GM12878 (cell line): ENCODE results near the gene FMN2. TPM values are rescaled to one million over a fixed set of nuclear protein-coding genes. Genes with fewer than 3 reads are reported as not detected.

Experiments used
- ATAC-seq: fragments of 200-7000 bp; cut with Tn5 transposase; 3 replicates; pipeline ENCODE4 v1.9.1; 2020; ENCODE audit warnings: mild to moderate bottlenecking, moderate library complexity
- BruUV-seq: library from RNA; stranded (reverse); fragments of 400-500 nt; replicated peaks from 2 replicates; lab custom pipeline; 2021; lab: Mats Ljungman, UMichigan
- CTCF ChIA-PET: fragments of 300-600 bp; sonication (Branson Sonifier 250); formaldehyde crosslinking; extraction: SDS; loops from one replicate; lab custom pipeline; 2021; ENCODE audit warnings: inconsistent platforms; lab: Yijun Ruan, JAX
- POLR2A ChIA-PET: fragments of 350-600 bp; formaldehyde crosslinking; extraction: SDS; loops from one replicate; lab custom pipeline; 2021; ENCODE audit warnings: inconsistent platforms; lab: Charles Lee
- RAD21 ChIA-PET: fragments of 300-600 bp; sonication (Branson Sonifier 250); formaldehyde crosslinking; loops from one replicate; lab custom pipeline; 2023; ENCODE audit warnings: antibody characterized with exemption; ENCODE audit not compliant: unreplicated experiment; lab: Charles Lee
- SMC1A ChIA-PET: fragments of 300-600 bp; sonication (Branson Sonifier 250); formaldehyde crosslinking; loops from one replicate; lab custom pipeline; 2023; ENCODE audit not compliant: unreplicated experiment, uncharacterized antibody; lab: Charles Lee
- DNase-seq: peaks from one replicate; pipeline ENCODE4 v3.0.0-alpha.2; 2011; ENCODE audit warnings: low read depth, low spot score
- FAIRE-seq: peaks from 3 replicates; lab custom pipeline; 2011; peaks lifted over from hg19 to GRCh38; lab: Jason Lieb, UNC
- H2AFZ ChIP-seq: 2 replicates; pipeline ENCODE4 v1.6.0; 2011; ENCODE audit warnings: low read depth, low read length, control low read depth; ENCODE audit not compliant: control insufficient read depth
- H3K27ac ChIP-seq: 2 replicates; pipeline ENCODE4 v1.5.1; 2011; ENCODE audit warnings: control low read depth; ENCODE audit not compliant: control insufficient read depth, insufficient read depth
- H3K27me3 ChIP-seq, 2 experiments: replicated peaks in 1 of 2; 2 replicates each; pipeline versions ENCODE4 v1.6.0 to v1.6.1; 2011; ENCODE audit warnings: low read length in 1 of 2; ENCODE audit not compliant: control insufficient read depth in 2 of 2, insufficient read depth in 2 of 2
- H3K36me3 ChIP-seq, 2 experiments: 2 replicates each; pipeline ENCODE4 v1.5.1; 2011; ENCODE audit warnings: low read length in 1 of 2; ENCODE audit not compliant: control insufficient read depth in 2 of 2, insufficient read depth in 2 of 2
- H3K4me1 ChIP-seq: 2 replicates; pipeline ENCODE4 v1.6.1; 2011; ENCODE audit warnings: mild to moderate bottlenecking, low read length, moderate library complexity, mixed read lengths; ENCODE audit not compliant: control insufficient read depth, insufficient read depth
- H3K4me2 ChIP-seq: 2 replicates; pipeline ENCODE4 v1.6.0; 2011; ENCODE audit warnings: control low read depth; ENCODE audit not compliant: control insufficient read depth, insufficient read depth
- H3K4me3 ChIP-seq: fragments of 200-600 bp; sonication (generic); 2 replicates; pipeline ENCODE4 v1.5.1; 2016
- H3K79me2 ChIP-seq: 2 replicates; pipeline ENCODE4 v1.6.0; 2011; ENCODE audit warnings: low read length; ENCODE audit not compliant: control insufficient read depth, insufficient read depth
- H3K9ac ChIP-seq: 2 replicates; pipeline ENCODE4 v1.8.0; 2011; ENCODE audit warnings: low read length, control low read depth, mixed read lengths; ENCODE audit not compliant: control insufficient read depth, insufficient read depth
- H3K9me3 ChIP-seq: replicated peaks from 3 replicates; pipeline ENCODE4 v1.5.1; 2011; ENCODE audit warnings: mild to moderate bottlenecking, low read length; ENCODE audit not compliant: control insufficient read depth, insufficient read depth
- H4K20me1 ChIP-seq: 2 replicates; pipeline ENCODE4 v1.6.0; 2011; ENCODE audit not compliant: control insufficient read depth, insufficient read depth
- BACH1 ChIP-seq: fragments of 450-650 bp; IDR thresholded peaks from 2 replicates; pipeline ENCODE4 v1.6.1; 2017; ENCODE audit warnings: mild to moderate bottlenecking, borderline replicate concordance
- JUNB ChIP-seq: IDR thresholded peaks from 2 replicates; pipeline ENCODE4 v1.6.1; 2016; ENCODE audit warnings: antibody characterized with exemption, mild to moderate bottlenecking
- JUND ChIP-seq: IDR thresholded peaks from 2 replicates; pipeline ENCODE4 v1.6.1; 2012; ENCODE audit warnings: low read depth, mild to moderate bottlenecking, low read length, improper control_type of control experiment, moderate library complexity
- MEF2A ChIP-seq: IDR thresholded peaks from 2 replicates; pipeline ENCODE4 v1.6.1; 2011; ENCODE audit warnings: low read depth, mild to moderate bottlenecking, low read length, moderate library complexity; ENCODE audit not compliant: insufficient read depth
- MYB ChIP-seq: fragments of 150-350 bp; IDR thresholded peaks from 2 replicates; pipeline ENCODE4 v1.6.1; 2014; ENCODE audit warnings: mild to moderate bottlenecking, low read depth, low read length, borderline replicate concordance
- NFYB ChIP-seq: IDR thresholded peaks from 2 replicates; pipeline ENCODE4 v1.6.1; 2011; ENCODE audit warnings: low read depth, mild to moderate bottlenecking, low read length, improper control_type of control experiment, moderate library complexity; ENCODE audit not compliant: insufficient read depth
- RELA ChIP-seq: fragments of 450-650 bp; IDR thresholded peaks from 2 replicates; pipeline ENCODE4 v1.8.0; 2014; ENCODE audit warnings: borderline replicate concordance; ENCODE audit not compliant: partially characterized antibody
- RELB ChIP-seq: fragments of 450-650 bp; IDR thresholded peaks from 2 replicates; pipeline ENCODE4 v1.6.1; 2017; ENCODE audit warnings: low read depth, mild to moderate bottlenecking, moderate library complexity
- REST ChIP-seq: IDR thresholded peaks from 2 replicates; pipeline ENCODE4 v1.6.1; 2012; ENCODE audit warnings: mild to moderate bottlenecking, low read depth, low read length
- SMAD1 ChIP-seq: fragments of 450-650 bp; IDR thresholded peaks from 2 replicates; pipeline ENCODE4 v1.6.1; 2018; ENCODE audit warnings: mild to moderate bottlenecking, low read depth; ENCODE audit not compliant: partially characterized antibody
- SREBF1 ChIP-seq: IDR thresholded peaks from 2 replicates; pipeline ENCODE4 v1.6.1; 2012; ENCODE audit warnings: mild to moderate bottlenecking, low read length
- SUPT20H ChIP-seq: IDR thresholded peaks from 2 replicates; pipeline ENCODE4 v1.6.1; 2011; ENCODE audit warnings: low read depth, mild to moderate bottlenecking, low read length, moderate library complexity, borderline replicate concordance; ENCODE audit not compliant: control insufficient read depth
- TBL1XR1 ChIP-seq: IDR thresholded peaks from 2 replicates; pipeline ENCODE4 v1.6.1; 2012; ENCODE audit warnings: low read depth, low read length, improper control_type of control experiment
- USF1 ChIP-seq: IDR thresholded peaks from 2 replicates; pipeline ENCODE4 v1.6.1; 2011; ENCODE audit warnings: borderline replicate concordance, low read depth, mild to moderate bottlenecking, moderate library complexity, mixed read lengths, low read length; ENCODE audit not compliant: insufficient read depth; ENCODE audit errors: extremely low read length
- ZBTB33 ChIP-seq: fragments of 450-650 bp; IDR thresholded peaks from 2 replicates; pipeline ENCODE4 v1.6.1; 2017; ENCODE audit warnings: mild to moderate bottlenecking
- WGBS: methylation state at CpG from one replicate; pipeline ENCODE4 v1.1.6; 2016; ENCODE audit warnings: low lambda C conversion rate; ENCODE audit not compliant: insufficient replicate concordance, insufficient coverage; ENCODE audit errors: missing lambda C conversion rate; 5-methylcytosine and 5-hydroxymethylcytosine counted together
- in situ Hi-C: fragments of 300-500 bp; cut with MboI; formaldehyde crosslinking; loops from 9 replicates; pipeline ENCODE4 v1.14.3; 2018; ENCODE audit warnings: mixed read lengths
- intact Hi-C: fragments of 100-400 bp; cut with micrococcal nuclease; formaldehyde crosslinking; loops from one replicate; pipeline ENCODE4 v1.14.2; 2022; ENCODE audit not compliant: unreplicated experiment
- polyA plus RNA-seq, 11 experiments: library from polyadenylated mRNA; depleted of rRNA in 4 of 11; unstranded in 6 of 11; stranded (reverse) in 5 of 11; fragments of >200 nt; fragmentation: Nextera tagmentation in 4 of 11; fragmentation: Illumina TruSeq in 1 of 11; extraction: Ambion mirVana in 4 of 11; extraction: Trizol in 1 of 11; gene quantifications; 1 replicate in 1 of 11; 2 replicates in 10 of 11; pipeline versions ENCODE4 v1.2.1 to v1.2.3, GENCODE V29; 2011 to 2016; ENCODE audit warnings: inconsistent platforms in 2 of 11, missing spikeins in 2 of 11, low read depth in 1 of 11
- total RNA-seq, 4 experiments: library from RNA; depleted of rRNA in 3 of 4; stranded (reverse); fragments of >200 nt in 3 of 4; fragmentation: Illumina TruSeq in 1 of 4; extraction: Trizol in 1 of 4; gene quantifications; 2 replicates each; pipeline versions ENCODE4 v1.2.1 to v1.2.3, GENCODE V29; 2013 to 2021

Gene FMN2
- total and polyA plus RNA-seq, 10 of the 15 experiments (the other 5 are each of a cell fraction or from before 2014, with no cell fraction given): 0.60 TPM; not detected in 9

GRCh38 chr1:240115831-240116230 is 24.1 kb downstream of the FMN2 start:
- Histone ChIP-seq H3K27ac (no peak overlapping the region), H2AFZ (no peak overlapping the region), H3K9me3 (no peaks in the 10 kb centered on the region), H3K9ac (no peak overlapping the region), H3K4me3 (no peak overlapping the region), H4K20me1 (no peaks in the 10 kb centered on the region), H3K4me2 (no peak overlapping the region), H3K4me1 (no peaks in the 10 kb centered on the region), H3K36me3 (no peaks in the 10 kb centered on the region), H3K79me2 (no peaks in the 10 kb centered on the region), H3K27me3 (no peaks in the 10 kb centered on the region)
- SMC1A ChIA-PET: no interaction called here
- FAIRE-seq: no peak
- RAD21 ChIA-PET: no interaction called here
- 38% methylated on average over 6 of the region's 6 CpGs for WGBS
- in situ Hi-C loops: no loop called here
- no peak for TF ChIP-seq SMAD1
- TF ChIP-seq TBL1XR1: no peak
- no peak for TF ChIP-seq BACH1
- TF ChIP-seq JUNB: no peak
- no peak for TF ChIP-seq MYB
- TF ChIP-seq NFYB: no peak
- TF ChIP-seq SREBF1: no peak
- no peak for TF ChIP-seq RELB
- no peak for TF ChIP-seq REST
- TF ChIP-seq ZBTB33: no peak
- TF ChIP-seq RELA: no peak
- TF ChIP-seq SUPT20H: no peak
- TF ChIP-seq JUND: no peak
- TF ChIP-seq USF1: no peak
- TF ChIP-seq MEF2A: no peak
- intact Hi-C loops: no loop called here
- POLR2A ChIA-PET: no interaction called here
- CTCF ChIA-PET: no interaction called here
- ATAC-seq: no peak
- DNase-seq: no peak
- no TSS peak for BruUV-seq
